ENCODE results near the gene CRYZL1. TPM values are rescaled to one million over a fixed set of nuclear protein-coding genes. Genes with fewer than 3 reads are reported as not detected.

The CRYZL1 gene
- total RNA-seq, 4 donors from 2014 or later: 24.4 to 47.3 (median 33.0) TPM

DNA sequence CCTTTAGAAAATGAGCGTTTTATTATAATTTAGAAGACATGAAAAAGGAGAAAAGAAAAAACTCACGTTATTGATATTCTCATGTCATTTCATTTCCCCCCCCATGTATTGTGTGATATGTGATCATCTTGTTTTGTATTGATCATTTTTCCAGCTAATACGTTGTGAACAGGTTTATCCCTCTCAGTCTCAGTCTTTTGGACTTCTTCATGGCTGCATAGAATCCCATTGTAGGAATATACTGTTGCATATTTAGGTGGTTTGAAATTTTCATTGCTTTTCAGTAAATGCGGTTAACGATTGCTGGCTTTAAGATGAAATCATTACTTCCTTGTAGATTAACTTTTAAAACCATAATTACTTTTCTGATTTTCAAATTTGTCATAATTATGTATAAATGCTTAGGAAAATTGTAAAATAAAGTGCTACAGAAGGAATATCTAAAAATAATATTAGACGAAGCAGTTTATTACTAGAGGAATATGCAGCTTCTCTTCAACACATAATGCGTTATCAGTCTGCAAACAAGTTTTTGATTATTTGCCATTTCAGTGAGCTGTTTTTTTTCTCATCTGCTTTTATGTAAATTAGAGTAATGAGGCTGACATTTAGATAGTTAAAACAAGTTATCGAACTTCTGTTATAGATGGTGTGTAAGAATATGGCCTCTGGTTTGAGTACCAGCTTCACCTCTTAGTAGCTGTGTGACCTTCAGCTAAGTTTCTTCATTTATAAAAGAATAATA, 96.9 kb downstream of the CRYZL1 start:
- Histone ChIP-seq H3K4me3 (peak overlapping the region; percentile 64 to 74), H3K27ac (peak overlapping the region in 2 of 4 donors; percentile 97 to 99), H3K27me3 (no peaks in the 10 kb centered on the region), H3K4me1 (peaks cover 3 to 61% (median 23%) of the 10 kb centered on the region in 3 donors), H3K36me3 (peaks cover 2 to 32% of the 10 kb centered on the region in 2 donors), H3K9me3 (no peaks in the 10 kb centered on the region)
- no peak for TF ChIP-seq POLR2AphosphoS5 (IDR thresholded peaks at IDR 0.05)
- no peak for TF ChIP-seq EP300 (IDR thresholded peaks at IDR 0.05)
- TF ChIP-seq POLR2A (IDR thresholded peaks at IDR 0.05): no peak
- TF ChIP-seq CTCF (IDR thresholded peaks at IDR 0.05): no peak
- WGBS, 2 donors (ENCODE audit: low coverage in 1 of 2): 5 to 9% methylated on average over 8 of the region's 8 CpGs
- ATAC-seq: no peak

- Histone ChIP-seq H3K27me3 (no peaks in the 10 kb centered on the region), H3K4me1 (peaks cover 3 to 56% (median 23%) of the 10 kb centered on the region in 3 donors), H3K36me3 (peaks cover 0 to 31% of the 10 kb centered on the region in 2 donors), H3K4me3 (peak overlapping the region; percentile 64 to 74), H3K9me3 (no peaks in the 10 kb centered on the region), H3K27ac (peak overlapping the region; percentile 76 to 99 (median 97))
- 0% methylated on average over 26 of the region's 26 CpGs for whole genome bisulfite sequencing, 2 donors (ENCODE audit: low coverage in 1 of 2)
- peak; percentile 19 for ATAC-seq
- TF ChIP-seq CTCF (IDR thresholded peaks at IDR 0.05) (no peak), POLR2AphosphoS5 (IDR thresholded peaks at IDR 0.05) (no peak), EP300 (IDR thresholded peaks at IDR 0.05) (no peak), POLR2A (IDR thresholded peaks at IDR 0.05) (no peak)
Observed at GRCh38 chr21:33543505-33544129, 97.9 kb downstream of the CRYZL1 start.

GRCh38 chr21:33542640-33543504, 98.7 kb downstream of the CRYZL1 start, which contains the start of gene SON:
TSS of gene SON (plus strand) at chr21:33543038. CDS start at chr21:33543093, 55 bp downstream.
- WGBS, 2 donors (ENCODE audit: low coverage in 1 of 2): 1% methylated on average over 13 to 23 of the region's 57 CpGs
- no peaks in the 10 kb centered on the region for H3K27me3 ChIP-seq
- peak within 1 kb of the TSS; percentile 91 to 99 (median 97) for H3K27ac ChIP-seq
- peak; percentile 93 for TF ChIP-seq POLR2AphosphoS5 (IDR thresholded peaks at IDR 0.05)
- peak in 2 of 4 experiments; percentile 3 to 6 for TF ChIP-seq CTCF (IDR thresholded peaks at IDR 0.05)
- no peak for TF ChIP-seq EP300 (IDR thresholded peaks at IDR 0.05)
- peak; percentile 84 to 88 for TF ChIP-seq POLR2A (IDR thresholded peaks at IDR 0.05)
- H3K4me1 ChIP-seq: peaks cover 3 to 49% (median 23%) of the 10 kb centered on the region in 3 donors
- H3K36me3 ChIP-seq: peaks cover 0 to 32% of the 10 kb centered on the region in 2 donors
- ATAC-seq: peak; percentile 98
- no peaks in the 10 kb centered on the region for H3K9me3 ChIP-seq
- peak within 1 kb of the TSS; percentile 74 to 79 for H3K4me3 ChIP-seq

DNA sequence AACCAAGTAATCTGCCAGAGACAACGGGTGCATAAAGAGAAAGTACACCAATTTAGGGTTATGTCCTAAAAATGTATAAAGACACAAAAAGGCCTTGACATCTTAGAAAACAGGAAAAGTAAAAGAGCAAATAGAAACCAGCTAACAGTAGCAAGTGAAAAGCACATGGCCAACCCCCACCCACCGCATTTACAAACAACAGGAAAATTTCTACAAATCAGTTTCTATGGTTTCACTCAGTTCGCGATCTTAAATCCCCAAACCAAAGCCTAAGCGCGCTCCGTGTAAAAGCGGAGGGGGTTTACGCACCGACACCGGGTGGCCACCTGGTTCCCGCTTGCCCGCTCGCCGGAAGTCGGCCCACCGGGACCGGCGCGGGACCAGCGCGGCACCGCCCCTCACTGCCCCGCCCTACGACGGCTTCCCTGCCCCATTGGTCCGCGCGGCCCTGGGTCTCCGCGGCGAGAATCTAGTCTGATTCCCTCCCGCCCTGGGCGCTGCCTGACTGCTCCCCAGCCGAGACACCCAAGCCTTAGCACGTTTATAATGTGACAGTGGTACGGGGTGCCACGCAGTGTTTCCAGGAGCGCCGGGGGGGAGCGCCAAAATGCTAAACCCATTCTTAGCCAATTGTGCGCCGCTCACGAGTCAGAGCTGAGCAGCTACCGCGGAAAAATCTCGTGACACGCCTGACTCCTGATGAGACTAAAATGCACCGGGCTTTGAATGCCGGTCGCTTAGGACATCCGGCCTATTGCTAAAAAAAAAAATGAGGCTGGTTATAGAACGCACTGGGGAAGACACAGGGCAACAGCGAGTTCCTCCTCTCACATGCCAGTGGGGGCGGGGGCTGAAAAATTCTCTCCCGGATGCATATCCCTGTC, 99.5 kb downstream of the CRYZL1 start, which contains the start of gene GART:
GART (minus strand) TSS at position 362 of the 884 bp plus-strand sequence. CDS start 2,802 bp downstream, outside the sequence.
- peak within 1 kb of the TSS; percentile 74 to 79 for H3K4me3 ChIP-seq
- peak within 1 kb of the TSS; percentile 91 to 99 (median 97) for H3K27ac ChIP-seq
- no peaks in the 10 kb centered on the region for H3K27me3 ChIP-seq
- WGBS, 2 donors (ENCODE audit: low coverage in 1 of 2): 0% methylated on average over 5 to 7 of the region's 56 CpGs
- TF ChIP-seq CTCF (IDR thresholded peaks at IDR 0.05): peak in 1 of 4 experiments; percentile 17
- no peak for TF ChIP-seq EP300 (IDR thresholded peaks at IDR 0.05)
- TF ChIP-seq POLR2AphosphoS5 (IDR thresholded peaks at IDR 0.05): peak; percentile 91
- TF ChIP-seq POLR2A (IDR thresholded peaks at IDR 0.05): peak; percentile 72 to 84
- ATAC-seq: peak; percentile 79
- H3K9me3 ChIP-seq: no peaks in the 10 kb centered on the region
- peaks cover 3 to 42% (median 23%) of the 10 kb centered on the region in 3 donors for H3K4me1 ChIP-seq
- peaks cover 0 to 33% of the 10 kb centered on the region in 2 donors for H3K36me3 ChIP-seq

Data from gastroesophageal sphincter (tissue), 4 donors.